ENCODE results near the gene TPSD1. TPM values are rescaled to one million over a fixed set of nuclear protein-coding genes. Genes with fewer than 3 reads are reported as not detected.
A peak's percentile ranks its signal among the peaks of the same experiment; 100 is the strongest.

The TPSD1 gene
- total RNA-seq, 1 donor from 2014 or later, result not detected

- H3K36me3 ChIP-seq (ENCODE audit: insufficient read depth, low read length), result no peaks in the 10 kb centered on the region
- peaks cover 7% of the 10 kb centered on the region for H3K27me3 ChIP-seq (ENCODE audit: insufficient read depth, low read length)
- peak overlapping the region; percentile 43 for H3K9ac ChIP-seq (ENCODE audit: low read length)
- H3K36me3 Mint-ChIP-seq (ENCODE audit: low read depth, unreplicated experiment), result no peaks in the 10 kb centered on the region
- FAIRE-seq (no peak), DNase-seq (ENCODE audit: low read depth) (peak; percentile 54)
- H3K4me3 ChIP-seq (ENCODE audit: insufficient read depth, low read depth, low read length), result no peak overlapping the region
- no peak overlapping the region for H3K4me3 Mint-ChIP-seq (ENCODE audit: unreplicated experiment)
- H2AFZ ChIP-seq (ENCODE audit: low read depth, low read length), result no peak overlapping the region
- H3K4me2 ChIP-seq (ENCODE audit: low read length), result peak overlapping the region; percentile 33
- peak overlapping the region; percentile 78 for H3K27ac Mint-ChIP-seq (ENCODE audit: unreplicated experiment)
- H4K20me1 ChIP-seq (ENCODE audit: insufficient read depth, low read length), result no peaks in the 10 kb centered on the region
- H3K79me2 ChIP-seq (ENCODE audit: insufficient read depth, low read length), result no peaks in the 10 kb centered on the region
- peaks cover 9% of the 10 kb centered on the region for H3K4me1 Mint-ChIP-seq (ENCODE audit: low read depth, unreplicated experiment)
- peaks cover 9% of the 10 kb centered on the region for H3K4me1 ChIP-seq (ENCODE audit: insufficient read depth, low read length)
- peaks cover 26% of the 10 kb centered on the region for H3K27me3 Mint-ChIP-seq (ENCODE audit: low read depth, unreplicated experiment)
- no peaks in the 10 kb centered on the region for H3K9me3 ChIP-seq (ENCODE audit: insufficient read depth, low read depth, low read length)
- no peaks in the 10 kb centered on the region for H3K9me3 Mint-ChIP-seq (ENCODE audit: unreplicated experiment)
- no peak for TF ChIP-seq CTCF (IDR thresholded peaks at IDR 0.05; ENCODE audit: insufficient read depth, low read depth, low read length)
- no peak for TF ChIP-seq EZH2 (IDR thresholded peaks at IDR 0.05; ENCODE audit: insufficient read depth, low read length)
- peak overlapping the region; percentile 1 for H3K27ac ChIP-seq (ENCODE audit: low read depth, low read length)
Observed at GRCh38 chr16:1297018-1297696, 41.3 kb downstream of the TPSD1 start.

GRCh38 chr16:1298406-1298805 lies 42.5 kb downstream of the TPSD1 start:
- Mint-ChIP-seq H3K9me3 (ENCODE audit: unreplicated experiment) (no peaks in the 10 kb centered on the region), H3K4me3 (ENCODE audit: unreplicated experiment) (peak overlapping the region; percentile 54), H3K27me3 (ENCODE audit: low read depth, unreplicated experiment) (peaks cover 26% of the 10 kb centered on the region), H3K27ac (ENCODE audit: unreplicated experiment) (no peak overlapping the region), H3K36me3 (ENCODE audit: low read depth, unreplicated experiment) (no peaks in the 10 kb centered on the region), H3K4me1 (ENCODE audit: low read depth, unreplicated experiment) (peaks cover 9% of the 10 kb centered on the region)
- H3K4me3 ChIP-seq (ENCODE audit: insufficient read depth, low read depth, low read length), result no peak overlapping the region
- H3K79me2 ChIP-seq (ENCODE audit: insufficient read depth, low read length), result no peaks in the 10 kb centered on the region
- H3K4me1 ChIP-seq (ENCODE audit: insufficient read depth, low read length), result peaks cover 9% of the 10 kb centered on the region
- no peak for DNase-seq (ENCODE audit: low read depth)
- TF ChIP-seq CTCF (IDR thresholded peaks at IDR 0.05; ENCODE audit: insufficient read depth, low read depth, low read length) (no peak), EZH2 (IDR thresholded peaks at IDR 0.05; ENCODE audit: insufficient read depth, low read length) (no peak)
- no peaks in the 10 kb centered on the region for H4K20me1 ChIP-seq (ENCODE audit: insufficient read depth, low read length)
- no peak overlapping the region for H2AFZ ChIP-seq (ENCODE audit: low read depth, low read length)
- no peak overlapping the region for H3K4me2 ChIP-seq (ENCODE audit: low read length)
- no peak for FAIRE-seq
- H3K36me3 ChIP-seq (ENCODE audit: insufficient read depth, low read length), result no peaks in the 10 kb centered on the region
- H3K9me3 ChIP-seq (ENCODE audit: insufficient read depth, low read depth, low read length), result no peaks in the 10 kb centered on the region
- H3K9ac ChIP-seq (ENCODE audit: low read length), result no peak overlapping the region
- H3K27ac ChIP-seq (ENCODE audit: low read depth, low read length), result no peak overlapping the region
- peaks cover 7% of the 10 kb centered on the region for H3K27me3 ChIP-seq (ENCODE audit: insufficient read depth, low read length)

Data from astrocyte (in vitro differentiated cells and primary cell).